ENCODE measurements around the gene CALY.

The CALY gene

DNA sequence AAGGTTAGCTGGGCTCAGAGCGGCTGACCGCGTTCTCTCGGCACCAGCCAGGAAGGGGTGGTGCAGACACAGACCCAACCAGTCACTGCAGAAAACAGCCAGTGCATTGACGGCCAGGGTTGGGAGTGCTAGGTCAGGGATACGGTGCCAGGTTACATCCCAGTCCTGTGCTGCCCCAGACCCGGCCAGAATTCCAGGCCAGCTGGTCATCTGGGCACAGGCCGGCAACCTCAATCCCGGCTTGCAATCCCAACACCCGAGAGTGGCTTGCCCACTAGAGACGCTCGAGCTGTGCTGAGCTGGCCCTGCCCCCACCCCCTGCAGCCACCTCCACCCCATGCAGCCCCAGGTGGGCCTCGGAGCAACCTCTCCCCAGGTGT is 14.2 kb upstream of the CALY start:
- DNase-seq (ENCODE audit: low read depth): no peak

DNA sequence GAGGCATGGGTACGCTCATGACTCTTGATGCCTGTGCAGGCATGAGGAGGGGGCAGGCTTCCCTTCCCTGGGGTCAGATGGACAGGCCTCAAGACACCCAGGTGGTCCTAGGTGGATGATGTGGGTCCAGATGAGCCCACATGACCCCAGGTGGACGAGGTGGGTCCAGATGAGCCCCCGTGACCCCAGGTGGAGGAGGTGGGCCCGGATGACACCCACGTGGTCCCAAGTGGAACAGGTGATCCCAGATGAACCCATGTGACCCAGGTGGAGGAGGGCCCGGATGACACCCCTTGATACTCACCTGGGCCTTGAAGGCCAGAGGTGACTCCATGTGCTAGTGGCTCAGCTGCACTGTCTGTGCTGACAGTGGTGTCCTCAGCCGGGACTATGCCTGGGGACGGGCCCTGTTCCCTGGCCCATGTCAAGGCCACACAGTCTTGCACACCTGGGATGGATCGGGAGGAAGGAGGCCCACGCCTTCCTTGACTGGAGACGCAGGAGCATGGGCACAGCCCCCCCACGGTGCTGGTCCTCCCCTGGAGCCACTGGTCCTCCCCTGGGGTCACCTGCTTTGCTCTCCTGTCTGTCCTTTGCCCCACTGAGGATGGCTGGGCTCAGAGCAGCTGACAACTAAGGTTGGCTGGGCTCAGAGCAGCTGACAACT is 13.7 kb upstream of the CALY start:
- DNase-seq (ENCODE audit: low read depth): no peak

DNA sequence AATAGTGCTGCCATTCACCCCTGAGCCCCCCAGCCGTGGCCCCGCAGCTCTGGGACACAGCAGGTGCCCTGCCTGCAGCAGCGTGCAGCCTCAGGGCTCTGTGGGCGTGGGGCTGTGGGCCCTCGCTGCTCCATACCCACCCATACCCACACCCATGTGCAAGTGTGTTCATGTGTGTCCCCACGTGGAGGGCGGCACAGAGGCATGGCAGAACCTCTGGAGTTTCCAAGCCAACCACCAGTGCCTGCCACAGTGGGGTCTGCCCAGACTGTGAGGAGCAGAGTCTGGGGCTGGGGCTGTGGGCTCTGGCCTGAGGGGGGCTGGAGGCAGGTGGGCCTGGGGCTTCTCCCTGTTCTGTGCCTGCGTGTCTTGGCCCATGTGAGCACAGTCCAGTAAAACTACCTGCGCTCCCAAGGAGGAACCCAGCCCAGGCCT is 12.9 kb upstream of the CALY start:
- no peak for DNase-seq (ENCODE audit: low read depth)

GRCh38 chr10:133349160-133349568 is 12.5 kb upstream of the CALY start:
- DNase-seq (ENCODE audit: low read depth): no peak

GRCh38 chr10:133347710-133348517 is 11.2 kb upstream of the CALY start:
- DNase-seq (ENCODE audit: low read depth): no peak

- DNase-seq (ENCODE audit: low read depth): no peak
Observed at GRCh38 chr10:133346413-133346812, 9.7 kb upstream of the CALY start.

GRCh38 chr10:133344236-133344635 is 7.5 kb upstream of the CALY start:
- DNase-seq (ENCODE audit: low read depth): no peak

DNA sequence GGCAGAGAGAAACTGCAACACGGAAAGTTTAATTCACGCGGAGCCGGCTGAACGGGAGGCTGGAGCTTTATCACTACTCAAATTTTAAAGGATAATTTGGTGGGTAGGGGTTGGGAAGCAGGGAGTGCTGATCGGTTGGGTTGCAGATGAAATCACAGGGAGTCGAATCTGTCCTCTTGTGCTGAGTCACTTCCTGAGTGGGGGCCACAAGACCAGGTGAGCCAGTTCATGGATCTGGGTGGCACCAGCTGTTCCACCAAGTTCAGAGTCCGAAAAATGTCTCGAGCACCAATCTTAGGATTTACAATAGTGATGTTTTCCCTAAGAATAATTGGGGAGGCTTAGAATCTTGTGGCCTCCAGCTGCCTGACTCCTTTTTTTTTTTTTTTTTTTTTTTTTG is 6.9 kb upstream of the CALY start:
- no peak for DNase-seq (ENCODE audit: low read depth)

DNA sequence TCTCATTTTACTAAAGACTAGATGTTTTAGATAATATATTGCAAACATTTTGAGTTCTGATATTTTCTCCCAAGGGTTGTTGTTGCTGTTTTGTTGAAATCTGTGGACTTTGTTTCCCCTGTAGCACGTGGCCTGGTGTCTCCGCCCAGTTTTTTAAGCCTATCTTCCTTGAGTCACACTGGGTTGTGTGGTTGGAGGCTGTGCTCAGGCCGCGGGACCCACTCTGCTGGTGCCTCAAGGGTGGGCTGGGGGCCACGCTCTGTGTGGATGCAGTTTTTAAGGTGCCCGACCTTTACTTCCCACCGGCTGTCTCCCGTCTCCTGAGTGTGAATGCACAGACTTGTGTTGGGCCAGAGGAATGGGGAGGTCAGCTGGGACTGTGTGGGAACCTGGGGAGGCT is 6.2 kb upstream of the CALY start:
- DNase-seq (ENCODE audit: low read depth): no peak

- no peak for DNase-seq (ENCODE audit: low read depth)
Observed at GRCh38 chr10:133341983-133342382, 5.3 kb upstream of the CALY start.

DNA sequence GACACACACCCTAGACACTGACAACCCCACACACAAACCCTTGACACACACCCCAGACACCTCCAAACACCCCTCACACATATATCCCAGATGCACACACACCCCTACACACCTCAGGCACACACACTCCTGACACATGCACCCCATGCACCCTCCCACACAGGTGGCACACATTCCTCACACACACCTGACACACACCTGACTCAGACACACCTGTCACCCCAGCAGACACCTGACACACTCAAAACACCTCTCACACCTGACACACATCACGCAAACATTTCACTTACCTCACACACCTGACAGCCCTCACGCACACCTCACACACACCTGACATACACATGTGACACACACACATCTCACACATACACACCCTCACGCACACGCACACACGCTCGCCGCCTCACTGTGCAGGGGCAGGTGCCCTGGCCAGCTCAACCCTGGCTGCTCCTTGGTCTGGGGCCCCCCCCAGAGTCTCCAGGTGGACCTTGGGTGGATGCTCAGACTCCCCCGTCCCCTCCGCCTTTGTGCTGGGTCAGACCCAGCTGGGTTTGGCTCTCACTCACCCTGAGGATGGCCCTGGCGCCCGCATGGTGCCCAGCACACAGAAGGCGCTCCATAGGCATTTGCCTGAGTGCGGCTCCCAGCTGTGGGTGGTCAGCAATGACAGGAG is 3.1 kb upstream of the CALY start:
- DNase-seq (ENCODE audit: low read depth): no peak

GRCh38 chr10:133338080-133339071 is 1.7 kb upstream of the CALY start:
- no peak for DNase-seq (ENCODE audit: low read depth)

GRCh38 chr10:133337370-133337725 is 652 bp upstream of the CALY start:
- no peak for DNase-seq (ENCODE audit: low read depth)

DNA sequence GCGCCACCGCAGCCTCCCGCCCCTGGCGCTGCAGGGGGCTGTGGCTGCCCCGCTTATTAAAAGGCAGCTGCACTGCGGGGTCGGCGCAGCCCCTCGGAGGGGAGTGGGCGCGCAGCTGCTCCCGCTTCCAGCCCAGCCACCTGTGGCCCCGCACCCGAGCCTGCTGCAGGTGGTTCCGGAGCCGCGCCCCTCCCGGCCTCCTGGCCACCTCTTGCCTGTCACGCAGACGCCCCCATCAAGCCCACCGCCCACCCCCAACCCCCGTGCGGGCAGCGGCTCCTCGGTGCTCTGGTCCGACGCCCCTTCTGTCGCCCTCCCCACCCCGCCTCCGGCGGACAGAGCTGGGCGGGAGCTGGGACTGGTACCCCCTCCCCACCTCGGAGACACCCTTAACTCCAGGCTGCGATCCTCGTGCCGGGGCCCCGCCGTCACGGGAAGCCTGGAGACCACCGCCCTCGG is 549 bp downstream of the CALY start:
- DNase-seq (ENCODE audit: low read depth): no peak

DNA sequence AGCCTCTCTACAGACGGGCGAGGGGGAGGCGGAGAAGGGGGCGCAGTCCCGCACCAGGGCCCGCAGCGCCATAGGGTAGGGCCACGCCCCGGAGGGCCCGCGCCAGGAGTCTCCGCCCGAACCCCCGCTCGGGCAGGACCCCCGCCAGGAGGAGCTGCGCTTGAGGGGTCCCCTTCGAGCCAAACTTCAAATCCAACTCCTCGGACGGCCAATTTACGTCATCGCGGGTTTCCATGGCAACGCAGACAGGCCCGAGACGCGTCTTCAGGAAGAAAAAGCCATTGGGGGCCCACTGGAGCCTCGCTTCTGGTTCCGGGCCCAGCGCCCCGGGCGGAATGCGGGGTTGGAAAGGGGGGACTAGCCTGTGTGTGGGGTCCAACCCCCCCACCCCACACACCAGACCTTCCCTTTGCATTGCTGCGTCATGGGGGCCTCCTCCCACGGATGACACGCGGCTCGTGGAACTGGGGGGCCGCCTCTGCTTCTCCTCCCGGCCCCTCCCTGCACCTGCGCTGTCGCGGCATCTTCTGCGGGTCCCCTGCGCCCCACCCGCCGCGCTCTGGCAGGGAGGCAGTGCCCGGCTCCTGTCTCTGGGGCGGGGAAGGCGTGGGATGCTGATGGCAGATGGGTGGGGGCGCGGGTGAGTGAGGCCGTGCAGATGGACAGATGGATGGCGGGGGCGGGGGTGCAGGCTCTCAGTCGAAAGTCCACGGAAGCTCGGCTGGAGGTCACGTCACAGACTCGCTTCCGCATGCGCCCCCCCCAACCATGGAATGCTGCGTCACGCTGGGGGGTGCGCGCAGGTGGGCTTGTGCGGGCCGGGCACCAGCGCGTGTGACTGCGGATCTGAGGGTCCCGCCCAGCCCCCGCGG is 1.2 kb downstream of the CALY start:
- peak; percentile 39 for DNase-seq (ENCODE audit: low read depth)

DNA sequence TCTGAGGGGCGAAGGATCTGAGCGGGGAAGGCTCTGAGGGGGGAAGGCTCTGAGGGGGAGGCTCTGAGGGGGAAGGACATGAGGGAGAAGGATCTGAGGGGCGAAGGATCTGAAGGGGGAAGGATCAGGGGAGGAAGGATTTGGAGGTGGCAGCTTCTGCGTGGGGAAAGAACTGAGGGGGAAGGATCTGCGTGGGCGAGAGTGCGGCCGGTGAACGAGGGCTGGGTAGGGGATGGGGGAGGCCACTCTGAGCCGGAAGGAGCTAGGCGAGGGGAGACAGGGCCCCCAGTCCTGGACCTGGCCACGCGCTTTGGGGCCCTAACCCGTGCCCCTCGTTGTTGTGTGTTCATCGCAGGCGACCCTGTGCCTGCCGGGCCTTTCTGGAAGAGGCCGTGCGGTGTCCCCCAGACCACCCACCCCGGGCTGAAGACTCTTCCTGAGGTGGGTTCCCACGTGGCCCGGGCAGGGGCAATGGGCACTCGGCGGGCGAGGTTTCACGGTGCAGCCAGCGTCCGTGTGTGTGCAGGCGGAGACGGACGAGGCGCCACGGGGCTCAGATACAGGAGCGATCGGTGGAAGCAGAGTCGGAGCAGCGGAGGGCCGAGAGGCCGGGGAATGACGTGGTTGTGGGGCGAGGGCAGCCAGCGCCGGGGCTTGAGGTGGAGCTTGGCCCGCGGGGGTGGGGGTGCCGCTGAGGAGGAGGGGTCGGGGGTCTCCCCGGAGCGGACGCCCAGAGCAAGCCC is 2.0 kb downstream of the CALY start:
- no peak for DNase-seq (ENCODE audit: low read depth)

GRCh38 chr10:133332936-133333699 is 3.6 kb downstream of the CALY start:
- no peak for DNase-seq (ENCODE audit: low read depth)

GRCh38 chr10:133329491-133330202 is 7.0 kb downstream of the CALY start:
- DNase-seq (ENCODE audit: low read depth): peak; percentile 90
